Endothelial cell of umbilical vein (primary cell): ENCODE data around the gene RDH14. TPM values are rescaled to one million over a fixed set of nuclear protein-coding genes. Genes with fewer than 3 reads are reported as not detected.
A peak's percentile ranks its signal among the peaks of the same experiment; 100 is the strongest.

Source experiments
- BruUV-seq: library from RNA; stranded (reverse); fragments of 400-500 nt; replicated peaks from 2 replicates; lab custom pipeline; 2021; lab: Mats Ljungman, UMichigan
- CTCF ChIA-PET: fragments of 300-600, 350-600 bp; sonication (Branson Sonifier 250); formaldehyde crosslinking; loops from one replicate; lab custom pipeline; 2021; ENCODE audit warnings: antibody characterized with exemption, inconsistent platforms; lab: Charles Lee
- POLR2A ChIA-PET: fragments of 300-600, 350-600 bp; sonication (Branson Sonifier 250); formaldehyde crosslinking; loops from one replicate; lab custom pipeline; 2021; ENCODE audit warnings: antibody characterized with exemption, inconsistent platforms; lab: Charles Lee
- DNase-seq: peaks from one replicate; pipeline ENCODE4 v3.0.0-alpha.2; 2011; ENCODE audit warnings: low read depth, low spot score
- FAIRE-seq: peaks from 2 replicates; lab custom pipeline; 2011; peaks lifted over from hg19 to GRCh38; lab: Jason Lieb, UNC
- H2AFZ ChIP-seq: 2 replicates; pipeline ENCODE4 v1.6.0; 2012; ENCODE audit warnings: low read depth, low read length, control low read depth, inconsistent platforms
- H3K27ac ChIP-seq: 2 replicates; pipeline ENCODE4 v1.5.1; 2011; ENCODE audit warnings: low read depth, mild to moderate bottlenecking, control low read depth, low read length, moderate library complexity; ENCODE audit not compliant: insufficient read depth
- H3K27me3 ChIP-seq, 2 experiments: 2 replicates each; pipeline versions ENCODE4 v1.6.0 to v1.6.1; 2011; ENCODE audit warnings: low read length in 2 of 2, mixed read lengths in 1 of 2; ENCODE audit not compliant: control insufficient read depth in 2 of 2, insufficient read depth in 2 of 2
- H3K36me3 ChIP-seq, 2 experiments: 2 replicates in 1 of 2; 3 replicates in 1 of 2; pipeline ENCODE4 v1.5.1; 2011; ENCODE audit warnings: low read length in 2 of 2, mild to moderate bottlenecking in 1 of 2, moderate library complexity in 1 of 2; ENCODE audit not compliant: control insufficient read depth in 2 of 2, insufficient read depth in 2 of 2; ENCODE audit errors: extremely low read depth in 1 of 2
- H3K4me1 ChIP-seq: 3 replicates; pipeline ENCODE4 v1.5.1; 2011; ENCODE audit warnings: mild to moderate bottlenecking, low read length; ENCODE audit not compliant: control insufficient read depth, insufficient read depth; ENCODE audit errors: extremely low read depth
- H3K4me2 ChIP-seq: 2 replicates; pipeline ENCODE4 v1.6.1; 2011; ENCODE audit warnings: low read length, control low read depth, mixed read lengths; ENCODE audit not compliant: insufficient read depth
- H3K4me3 ChIP-seq, 3 experiments: fragments of 200-600 bp in 1 of 3; sonication (generic), shearing (Covaris generic) in 1 of 3; replicated peaks in 1 of 3; 2 replicates each; pipeline ENCODE4 v1.5.1; 2011 to 2016; ENCODE audit warnings: control low read depth in 3 of 3, low read length in 3 of 3, mild to moderate bottlenecking in 2 of 3, inconsistent platforms in 1 of 3, low read depth in 1 of 3, moderate library complexity in 1 of 3; ENCODE audit not compliant: insufficient read depth in 1 of 3
- H3K79me2 ChIP-seq: 2 replicates; pipeline ENCODE4 v1.6.0; 2012; ENCODE audit warnings: low read length, inconsistent platforms; ENCODE audit not compliant: control insufficient read depth, insufficient read depth
- H3K9ac ChIP-seq: replicated peaks from 2 replicates; pipeline ENCODE3; 2011; ENCODE audit warnings: low read length, control low read depth; ENCODE audit not compliant: insufficient read depth; ENCODE audit errors: extremely low read depth
- H3K9me1 ChIP-seq: replicated peaks from 3 replicates; pipeline ENCODE4 v1.6.0; 2011; ENCODE audit warnings: mild to moderate bottlenecking, low read length; ENCODE audit not compliant: control insufficient read depth, insufficient read depth; ENCODE audit errors: extremely low read depth
- H3K9me3 ChIP-seq: replicated peaks from 2 replicates; pipeline ENCODE4 v1.5.1; 2012; ENCODE audit warnings: low read length, inconsistent platforms; ENCODE audit not compliant: control insufficient read depth, insufficient read depth
- H4K20me1 ChIP-seq: replicated peaks from 2 replicates; pipeline ENCODE3; 2011; ENCODE audit warnings: mild to moderate bottlenecking, low read length; ENCODE audit not compliant: control insufficient read depth, insufficient read depth; ENCODE audit errors: extremely low read depth
- CTCF ChIP-seq, 2 donors: IDR thresholded peaks; 1 replicate in 1 of 2; 2 replicates in 1 of 2; pipeline ENCODE4 v1.5.1; 2011; ENCODE audit warnings: low read length in 2 of 2, mild to moderate bottlenecking in 2 of 2, moderate library complexity in 2 of 2, control low read depth in 1 of 2, inconsistent platforms in 1 of 2, low read depth in 1 of 2; ENCODE audit not compliant: insufficient read depth in 1 of 2; ENCODE audit errors: extremely low read depth in 1 of 2
- EZH2 ChIP-seq: IDR thresholded peaks from 2 replicates; pipeline ENCODE4 v1.6.1; 2012; ENCODE audit warnings: borderline replicate concordance, low read depth, mild to moderate bottlenecking, moderate library complexity, low read length, inconsistent platforms; ENCODE audit not compliant: severe bottlenecking
- FOS ChIP-seq: IDR thresholded peaks from 2 replicates; pipeline ENCODE4 v1.6.1; 2011; ENCODE audit warnings: mild to moderate bottlenecking, low read length, moderate library complexity, borderline replicate concordance; ENCODE audit not compliant: insufficient read depth
- GATA2 ChIP-seq: IDR thresholded peaks from 2 replicates; pipeline ENCODE4 v1.7.0; 2011; ENCODE audit warnings: low read depth, mild to moderate bottlenecking, moderate library complexity, mixed read lengths, low read length; ENCODE audit not compliant: insufficient read length, insufficient read depth
- JUN ChIP-seq: IDR thresholded peaks from 2 replicates; pipeline ENCODE4 v1.6.1; 2011; ENCODE audit warnings: borderline replicate concordance, low read depth; ENCODE audit not compliant: insufficient read length, insufficient read depth
- MAX ChIP-seq: IDR thresholded peaks from 2 replicates; pipeline ENCODE4 v1.6.1; 2011; ENCODE audit not compliant: insufficient read depth, insufficient read length
- MYC ChIP-seq: IDR thresholded peaks from one replicate; pipeline ENCODE4 v1.6.1; 2011; ENCODE audit warnings: mild to moderate bottlenecking, low read depth, low read length
- POLR2A ChIP-seq: IDR thresholded peaks from 2 replicates; pipeline ENCODE4 v1.6.1; 2012; ENCODE audit warnings: low read depth, mild to moderate bottlenecking, control low read depth, low read length
- POLR2AphosphoS5 ChIP-seq: IDR thresholded peaks from 2 replicates; pipeline ENCODE4 v1.6.1; 2012; ENCODE audit warnings: low read depth, mild to moderate bottlenecking, control low read depth, low read length, moderate library complexity; ENCODE audit not compliant: insufficient read depth
- dilution Hi-C: fragments of 300-500 bp; cut with MboI; formaldehyde crosslinking; loops from one replicate; pipeline ENCODE4 v1.15.0; 2019; ENCODE audit warnings: low sequenced_read_pairs; ENCODE audit not compliant: extremely low pct_ligation_motif_present
- intact Hi-C: fragments of 100-400 bp; cut with micrococcal nuclease; formaldehyde crosslinking; loops from one replicate; pipeline ENCODE4 v1.10.0; 2022
- polyA plus RNA-seq, 4 experiments: library from polyadenylated mRNA; depleted of rRNA in 3 of 4; stranded (reverse) in 3 of 4; unstranded in 1 of 4; fragments of >200 nt; gene quantifications; 2 replicates each; pipeline versions ENCODE4 v1.2.1 to v1.2.3, GENCODE V29; 2011 to 2012; ENCODE audit warnings: missing spikeins in 1 of 4
- total RNA-seq: library from RNA; stranded (reverse); gene quantifications from 2 replicates; pipeline ENCODE4 v1.2.3, GENCODE V29; 2021

The RDH14 gene
- total and polyA plus RNA-seq, 2 donors (not counting 3 experiments of a cell fraction or from before 2014, with no cell fraction given): 8.8 to 12.4 TPM

- no peaks in the 10 kb centered on the region for H3K9me3 ChIP-seq
- H3K27me3 ChIP-seq: no peaks in the 10 kb centered on the region
- intact Hi-C loops (no loop called here), dilution Hi-C loops (no loop called here)
- H4K20me1 ChIP-seq: no peaks in the 10 kb centered on the region
- H3K9ac ChIP-seq: no peak overlapping the region
- no peak for FAIRE-seq
- no peaks in the 10 kb centered on the region for H3K36me3 ChIP-seq
- H2AFZ ChIP-seq: peak overlapping the region; percentile 70
- H3K27ac ChIP-seq: no peak overlapping the region
- H3K79me2 ChIP-seq: no peaks in the 10 kb centered on the region
- POLR2A ChIA-PET: no interaction called here
- TF ChIP-seq MYC: no peak
- TF ChIP-seq FOS: no peak
- no peak for TF ChIP-seq EZH2
- peaks cover 10% of the 10 kb centered on the region for H3K4me1 ChIP-seq
- CTCF ChIA-PET: interaction anchor here (1.0 to 1.5 kb wide), 2 partner anchors 10 to 29 kb away, joined by 4 to 5 read pairs; no protein-coding TSS in a partner anchor
- no peak overlapping the region for H3K4me2 ChIP-seq
- no peaks in the 10 kb centered on the region for H3K9me1 ChIP-seq
- BruUV-seq: no TSS peak
- peak; percentile 21 for DNase-seq
- no peak overlapping the region for H3K4me3 ChIP-seq
Measured at GRCh38 chr2:18599509-18600254, 39.2 kb upstream of the RDH14 start.

GRCh38 chr2:18598848-18599484 lies 38.5 kb upstream of the RDH14 start:
- H3K27ac ChIP-seq: no peak overlapping the region
- H3K27me3 ChIP-seq: no peaks in the 10 kb centered on the region
- TF ChIP-seq CTCF (IDR thresholded peaks at IDR 0.05; ENCODE audit: extremely low read depth in 1 of 2, insufficient read depth in 1 of 2, low read depth in 1 of 2, low read length in 2 of 2) (no peak), FOS (no peak), POLR2A (no peak), GATA2 (no peak), POLR2AphosphoS5 (no peak), EZH2 (no peak), MAX (no peak), MYC (no peak), JUN (no peak)
- no peaks in the 10 kb centered on the region for H3K36me3 ChIP-seq
- no peak for DNase-seq
- dilution Hi-C loops: no loop called here
- H2AFZ ChIP-seq: peak overlapping the region; percentile 70
- no peak overlapping the region for H3K4me3 ChIP-seq
- no peak overlapping the region for H3K9ac ChIP-seq
- H3K4me2 ChIP-seq: no peak overlapping the region
- ChIA-PET POLR2A (no interaction called here), CTCF (interaction anchor here (1.0 to 1.5 kb wide), 2 partner anchors 11 to 28 kb away, joined by 4 to 5 read pairs; no protein-coding TSS in a partner anchor)
- no peaks in the 10 kb centered on the region for H3K9me1 ChIP-seq
- BruUV-seq: no TSS peak
- no peaks in the 10 kb centered on the region for H3K79me2 ChIP-seq
- no peaks in the 10 kb centered on the region for H3K9me3 ChIP-seq
- H3K4me1 ChIP-seq: peaks cover 10% of the 10 kb centered on the region
- intact Hi-C loops: no loop called here
- H4K20me1 ChIP-seq: no peaks in the 10 kb centered on the region
- no peak for FAIRE-seq
